Measurements from ENCODE around the gene PRKAR1A. TPM values are rescaled to one million over a fixed set of nuclear protein-coding genes. Genes with fewer than 3 reads are reported as not detected.

Gene PRKAR1A
- total and polyA plus RNA-seq, 5 donors from 2014 or later, result 135 to 220 (median 187) TPM

- no peak overlapping the region for H3K27ac ChIP-seq (ENCODE audit: insufficient read depth, low read length, poor library complexity, severe bottlenecking)
- no peaks in the 10 kb centered on the region for H3K9me3 ChIP-seq (ENCODE audit: control insufficient read depth in 2 of 2, low read length in 2 of 2)
- no peak overlapping the region for H3K4me3 Mint-ChIP-seq
- no peak overlapping the region for H3K4me3 ChIP-seq (ENCODE audit: low read depth, low read length)
- peaks cover 44% of the 10 kb centered on the region for H3K27me3 Mint-ChIP-seq
- no peaks in the 10 kb centered on the region for H3K4me1 Mint-ChIP-seq
- peaks cover 0 to 3% (median 0%) of the 10 kb centered on the region in 7 donors for H3K9me3 Mint-ChIP-seq
- no peak overlapping the region for H3K27ac Mint-ChIP-seq
- H3K36me3 Mint-ChIP-seq, result no peaks in the 10 kb centered on the region
- peaks cover 3% of the 10 kb centered on the region for H3K27me3 ChIP-seq (ENCODE audit: control insufficient read depth, insufficient read depth, low read length)
- DNase-seq, result no peak
- no peaks in the 10 kb centered on the region for H3K36me3 ChIP-seq (ENCODE audit: control insufficient read depth, insufficient read depth, low read length)
- H3K4me1 ChIP-seq (ENCODE audit: control insufficient read depth, insufficient read depth, low read length, poor library complexity, severe bottlenecking), result no peaks in the 10 kb centered on the region
- ATAC-seq (ENCODE audit: low read depth in 2 of 2), result no peak
These were observed 80.7 kb downstream of the PRKAR1A start for GRCh38 chr17:68592682-68593641.

- Mint-ChIP-seq H3K27me3 (peaks cover 56% of the 10 kb centered on the region), H3K4me1 (peaks cover 0 to 2% (median 1%) of the 10 kb centered on the region in 4 donors), H3K4me3 (no peak overlapping the region), H3K36me3 (no peaks in the 10 kb centered on the region), H3K9me3 (peaks cover 0 to 2% (median 0%) of the 10 kb centered on the region in 7 donors), H3K27ac (no peak overlapping the region)
- Histone ChIP-seq H3K4me3 (ENCODE audit: low read depth, low read length) (no peak overlapping the region), H3K27ac (ENCODE audit: insufficient read depth, low read length, poor library complexity, severe bottlenecking) (no peak overlapping the region), H3K27me3 (ENCODE audit: control insufficient read depth, insufficient read depth, low read length) (peaks cover 10% of the 10 kb centered on the region), H3K4me1 (ENCODE audit: control insufficient read depth, insufficient read depth, low read length, poor library complexity, severe bottlenecking) (no peaks in the 10 kb centered on the region), H3K36me3 (ENCODE audit: control insufficient read depth, insufficient read depth, low read length) (no peaks in the 10 kb centered on the region), H3K9me3 (ENCODE audit: control insufficient read depth in 2 of 2, low read length in 2 of 2) (no peaks in the 10 kb centered on the region)
- DNase-seq, result no peak
- no peak for ATAC-seq (ENCODE audit: low read depth in 2 of 2)
These were observed 82.3 kb downstream of the PRKAR1A start for GRCh38 chr17:68594552-68594951.

DNA sequence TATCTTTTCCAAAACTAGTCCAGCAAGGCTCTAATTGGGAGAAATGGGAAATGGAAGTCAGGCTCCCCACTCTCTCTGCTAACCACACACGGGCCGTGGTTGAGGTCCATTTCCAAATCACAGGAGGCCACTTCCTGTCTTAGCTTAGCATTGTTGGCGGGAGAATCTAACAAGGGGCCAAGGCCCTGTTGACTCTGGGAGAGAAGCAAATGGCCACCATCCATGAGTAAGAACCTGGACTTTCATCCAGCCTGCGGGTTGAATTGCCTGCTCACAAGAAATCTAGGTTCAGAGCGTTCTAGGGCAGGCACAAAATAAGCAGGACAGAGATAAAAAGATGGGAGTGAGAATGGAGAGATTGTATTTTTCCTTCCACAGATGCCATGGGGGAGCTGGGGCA, 83.3 kb downstream of the PRKAR1A start:
- no peak for DNase-seq
- no peaks in the 10 kb centered on the region for H3K36me3 ChIP-seq (ENCODE audit: control insufficient read depth, insufficient read depth, low read length)
- H3K27me3 ChIP-seq (ENCODE audit: control insufficient read depth, insufficient read depth, low read length), result peaks cover 11% of the 10 kb centered on the region
- ATAC-seq (ENCODE audit: low read depth in 2 of 2), result no peak
- H3K4me3 Mint-ChIP-seq, result no peak overlapping the region
- no peak overlapping the region for H3K27ac ChIP-seq (ENCODE audit: insufficient read depth, low read length, poor library complexity, severe bottlenecking)
- no peak overlapping the region for H3K27ac Mint-ChIP-seq
- H3K9me3 Mint-ChIP-seq, result peaks cover 0 to 2% (median 0%) of the 10 kb centered on the region in 7 donors
- H3K4me1 Mint-ChIP-seq, result peaks cover 0 to 5% (median 4%) of the 10 kb centered on the region in 4 donors
- no peaks in the 10 kb centered on the region for H3K9me3 ChIP-seq (ENCODE audit: control insufficient read depth in 2 of 2, low read length in 2 of 2)
- no peak overlapping the region for H3K4me3 ChIP-seq (ENCODE audit: low read depth, low read length)
- peaks cover 58% of the 10 kb centered on the region for H3K27me3 Mint-ChIP-seq
- H3K4me1 ChIP-seq (ENCODE audit: control insufficient read depth, insufficient read depth, low read length, poor library complexity, severe bottlenecking), result peaks cover 8% of the 10 kb centered on the region
- no peaks in the 10 kb centered on the region for H3K36me3 Mint-ChIP-seq

GRCh38 chr17:68595986-68596385, 83.8 kb downstream of the PRKAR1A start:
- Histone ChIP-seq H3K27ac (ENCODE audit: insufficient read depth, low read length, poor library complexity, severe bottlenecking) (no peak overlapping the region), H3K36me3 (ENCODE audit: control insufficient read depth, insufficient read depth, low read length) (no peaks in the 10 kb centered on the region), H3K4me1 (ENCODE audit: control insufficient read depth, insufficient read depth, low read length, poor library complexity, severe bottlenecking) (peaks cover 10% of the 10 kb centered on the region), H3K27me3 (ENCODE audit: control insufficient read depth, insufficient read depth, low read length) (peaks cover 11% of the 10 kb centered on the region), H3K4me3 (ENCODE audit: low read depth, low read length) (no peak overlapping the region), H3K9me3 (ENCODE audit: control insufficient read depth in 2 of 2, low read length in 2 of 2) (no peaks in the 10 kb centered on the region)
- peaks cover 0 to 2% (median 0%) of the 10 kb centered on the region in 7 donors for H3K9me3 Mint-ChIP-seq
- peaks cover 53% of the 10 kb centered on the region for H3K27me3 Mint-ChIP-seq
- no peaks in the 10 kb centered on the region for H3K36me3 Mint-ChIP-seq
- H3K27ac Mint-ChIP-seq, result no peak overlapping the region
- no peak overlapping the region for H3K4me3 Mint-ChIP-seq
- peaks cover 0 to 5% (median 4%) of the 10 kb centered on the region in 4 donors for H3K4me1 Mint-ChIP-seq
- DNase-seq, result no peak
- no peak for ATAC-seq (ENCODE audit: low read depth in 2 of 2)

DNA sequence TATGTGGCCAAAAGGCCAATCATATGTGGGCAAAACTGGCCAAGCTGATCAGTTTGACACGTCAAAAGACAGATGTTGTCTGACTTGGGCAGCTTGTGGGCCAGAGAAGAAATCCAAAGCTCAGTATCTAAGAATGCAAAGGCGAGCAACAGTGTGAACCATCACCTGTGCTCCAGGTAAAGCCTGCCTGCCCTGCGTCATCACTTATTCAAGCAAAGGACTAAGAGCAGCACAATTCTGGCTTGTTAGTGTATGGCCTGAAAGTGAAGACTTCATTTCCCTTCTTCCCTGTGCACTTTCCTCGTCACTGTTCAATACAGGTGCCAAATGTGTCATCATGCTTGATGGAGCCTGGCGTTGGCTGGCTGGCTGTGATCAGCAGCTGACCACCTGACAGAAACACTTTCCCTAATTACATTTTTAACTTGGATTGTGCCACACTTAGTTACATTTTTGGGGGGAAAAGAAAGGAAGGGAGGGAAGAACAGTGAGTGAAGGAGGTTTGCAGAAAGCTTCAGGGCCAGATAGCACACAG, 84.2 kb downstream of the PRKAR1A start:
- ATAC-seq (ENCODE audit: low read depth in 2 of 2), result no peak
- no peaks in the 10 kb centered on the region for H3K9me3 ChIP-seq (ENCODE audit: control insufficient read depth in 2 of 2, low read length in 2 of 2)
- peaks cover 0 to 2% (median 0%) of the 10 kb centered on the region in 7 donors for H3K9me3 Mint-ChIP-seq

GRCh38 chr17:68598074-68598473, 85.8 kb downstream of the PRKAR1A start:
- Mint-ChIP-seq H3K4me3 (no peak overlapping the region), H3K9me3 (peaks cover 0 to 2% (median 0%) of the 10 kb centered on the region in 7 donors), H3K36me3 (no peaks in the 10 kb centered on the region), H3K27ac (no peak overlapping the region), H3K27me3 (peaks cover 57% of the 10 kb centered on the region), H3K4me1 (peaks cover 0 to 10% (median 4%) of the 10 kb centered on the region in 4 donors)
- Histone ChIP-seq H3K4me1 (ENCODE audit: control insufficient read depth, insufficient read depth, low read length, poor library complexity, severe bottlenecking) (peaks cover 10% of the 10 kb centered on the region), H3K27me3 (ENCODE audit: control insufficient read depth, insufficient read depth, low read length) (peaks cover 22% of the 10 kb centered on the region), H3K4me3 (ENCODE audit: low read depth, low read length) (no peak overlapping the region), H3K9me3 (ENCODE audit: control insufficient read depth in 2 of 2, low read length in 2 of 2) (no peaks in the 10 kb centered on the region), H3K36me3 (ENCODE audit: control insufficient read depth, insufficient read depth, low read length) (no peaks in the 10 kb centered on the region), H3K27ac (ENCODE audit: insufficient read depth, low read length, poor library complexity, severe bottlenecking) (no peak overlapping the region)
- DNase-seq (no peak), ATAC-seq (ENCODE audit: low read depth in 2 of 2) (no peak)

More for the DNA sequence above, 84.2 kb downstream of the PRKAR1A start:
- Mint-ChIP-seq H3K27ac (no peak overlapping the region), H3K27me3 (peaks cover 51% of the 10 kb centered on the region), H3K4me1 (peaks cover 0 to 5% (median 4%) of the 10 kb centered on the region in 4 donors), H3K4me3 (no peak overlapping the region), H3K36me3 (no peaks in the 10 kb centered on the region)
- Histone ChIP-seq H3K36me3 (ENCODE audit: control insufficient read depth, insufficient read depth, low read length) (no peaks in the 10 kb centered on the region), H3K27me3 (ENCODE audit: control insufficient read depth, insufficient read depth, low read length) (peaks cover 11% of the 10 kb centered on the region), H3K4me1 (ENCODE audit: control insufficient read depth, insufficient read depth, low read length, poor library complexity, severe bottlenecking) (peaks cover 10% of the 10 kb centered on the region), H3K27ac (ENCODE audit: insufficient read depth, low read length, poor library complexity, severe bottlenecking) (no peak overlapping the region), H3K4me3 (ENCODE audit: low read depth, low read length) (no peak overlapping the region)
- DNase-seq, result no peak

DNA sequence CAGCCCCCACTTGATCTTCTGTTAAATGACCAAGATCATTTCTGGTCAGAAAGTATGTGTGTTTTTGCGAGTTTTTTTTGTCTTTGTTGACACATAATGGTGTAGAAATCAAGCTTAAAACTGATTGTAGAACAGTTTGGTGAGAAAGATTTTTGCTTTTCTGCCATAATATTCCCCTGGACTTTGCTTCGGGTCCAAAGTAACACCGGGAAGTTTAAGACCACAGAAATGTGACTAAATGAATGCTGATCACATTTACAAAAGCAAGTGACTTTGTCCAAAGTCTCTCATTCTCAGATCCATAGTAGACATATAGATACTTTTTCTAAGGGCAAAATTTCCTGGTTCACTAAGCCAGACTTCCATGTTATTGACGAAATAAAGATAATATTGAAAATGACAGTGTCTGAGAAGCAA, 86.3 kb downstream of the PRKAR1A start:
- Mint-ChIP-seq H3K36me3 (no peaks in the 10 kb centered on the region), H3K27me3 (peaks cover 61% of the 10 kb centered on the region), H3K4me3 (no peak overlapping the region), H3K9me3 (peaks cover 0 to 2% (median 0%) of the 10 kb centered on the region in 7 donors), H3K27ac (no peak overlapping the region), H3K4me1 (peaks cover 0 to 10% (median 4%) of the 10 kb centered on the region in 4 donors)
- no peaks in the 10 kb centered on the region for H3K36me3 ChIP-seq (ENCODE audit: control insufficient read depth, insufficient read depth, low read length)
- H3K4me3 ChIP-seq (ENCODE audit: low read depth, low read length), result no peak overlapping the region
- no peak overlapping the region for H3K27ac ChIP-seq (ENCODE audit: insufficient read depth, low read length, poor library complexity, severe bottlenecking)
- DNase-seq, result no peak
- peaks cover 25% of the 10 kb centered on the region for H3K27me3 ChIP-seq (ENCODE audit: control insufficient read depth, insufficient read depth, low read length)
- no peak for ATAC-seq (ENCODE audit: low read depth in 2 of 2)
- H3K9me3 ChIP-seq (ENCODE audit: control insufficient read depth in 2 of 2, low read length in 2 of 2), result no peaks in the 10 kb centered on the region
- H3K4me1 ChIP-seq (ENCODE audit: control insufficient read depth, insufficient read depth, low read length, poor library complexity, severe bottlenecking), result peaks cover 10% of the 10 kb centered on the region
